Stimulated activated naive CD4-positive, alpha-beta T cell treated with Interleukin-2 at 50 U/mL for 16 hours (primary cell): ENCODE measurements around the gene CARD8.

ENCODE experiments used
- DNase-seq: peaks from one replicate; lab custom pipeline; 2025; lab: John Stamatoyannopoulos, UW

The CARD8 gene

GRCh38 chr19:48206397-48207093 is 49.2 kb downstream of the CARD8 start:
- no peak for DNase-seq

GRCh38 chr19:48203794-48204628 is 51.7 kb downstream of the CARD8 start:
- DNase-seq = peak; percentile 93

GRCh38 chr19:48203222-48203793 is 52.4 kb downstream of the CARD8 start:
- DNase-seq = no peak

- no peak for DNase-seq
Measured at GRCh38 chr19:48196933-48197665, 58.6 kb downstream of the CARD8 start.

- DNase-seq = no peak
Measured at GRCh38 chr19:48196321-48196763, 59.4 kb downstream of the CARD8 start.

GRCh38 chr19:48194844-48195830 is 60.6 kb downstream of the CARD8 start:
- DNase-seq = no peak

GRCh38 chr19:48194041-48194843 is 61.5 kb downstream of the CARD8 start:
- no peak for DNase-seq

GRCh38 chr19:48192750-48193149 is 63.0 kb downstream of the CARD8 start:
- no peak for DNase-seq

GRCh38 chr19:48190885-48191284 is 64.8 kb downstream of the CARD8 start:
- DNase-seq = no peak

GRCh38 chr19:48190288-48190884 is 65.3 kb downstream of the CARD8 start:
- DNase-seq = peak; percentile 65

- no peak for DNase-seq
Measured at GRCh38 chr19:48186541-48186991, 69.1 kb downstream of the CARD8 start.

- DNase-seq = no peak
Measured at GRCh38 chr19:48186015-48186414, 69.7 kb downstream of the CARD8 start.

- DNase-seq = no peak
Measured at GRCh38 chr19:48183356-48183755, 72.4 kb downstream of the CARD8 start.

- DNase-seq = no peak
Measured at GRCh38 chr19:48182434-48182833, 73.3 kb downstream of the CARD8 start.

- no peak for DNase-seq
Measured at GRCh38 chr19:48181505-48181904, 74.2 kb downstream of the CARD8 start.

GRCh38 chr19:48176226-48176625 is 79.5 kb downstream of the CARD8 start:
- DNase-seq = no peak

- no peak for DNase-seq
Measured at GRCh38 chr19:48175578-48175977, 80.1 kb downstream of the CARD8 start.

- no peak for DNase-seq
Measured at GRCh38 chr19:48174445-48175030, 81.2 kb downstream of the CARD8 start.

GRCh38 chr19:48171710-48172109 is 84.0 kb downstream of the CARD8 start:
- DNase-seq = no peak
